Loucy (cell line): ENCODE measurements around the gene C11orf58.

Experiments used
- H2AFZ ChIP-seq: fragments of 200-600 bp; sonication (generic); 2 replicates; pipeline ENCODE4 v1.6.0; 2016; ENCODE audit warnings: antibody characterized with exemption, mild to moderate bottlenecking, low read length, moderate library complexity
- H3F3A ChIP-seq: fragments of 200-600 bp; 2 replicates; pipeline ENCODE4 v1.6.0; 2016; ENCODE audit warnings: antibody characterized with exemption, low read depth, mild to moderate bottlenecking
- H3K27me3 ChIP-seq: fragments of 200-600 bp; sonication (generic); 2 replicates; pipeline ENCODE4 v1.6.1; 2014; ENCODE audit warnings: low read length, mild to moderate bottlenecking; ENCODE audit not compliant: insufficient read depth, poor library complexity, severe bottlenecking
- H3K36me3 ChIP-seq: fragments of 200-600 bp; sonication (generic); 2 replicates; pipeline ENCODE4 v1.6.1; 2016; ENCODE audit warnings: low read length; ENCODE audit not compliant: insufficient read depth
- H3K4me1 ChIP-seq: fragments of 200-600 bp; sonication (generic); 2 replicates; pipeline ENCODE4 v1.5.1; 2014; ENCODE audit warnings: low read length, mild to moderate bottlenecking; ENCODE audit not compliant: insufficient read depth, poor library complexity, severe bottlenecking
- H3K4me2 ChIP-seq: fragments of 200-600 bp; sonication (generic); 2 replicates; pipeline ENCODE4 v1.6.0; 2014; ENCODE audit warnings: antibody characterized with exemption, low read length, low read depth, mild to moderate bottlenecking; ENCODE audit not compliant: poor library complexity, severe bottlenecking
- H3K4me3 ChIP-seq: fragments of 200-600 bp; sonication (generic); 2 replicates; pipeline ENCODE4 v1.5.1; 2014; ENCODE audit warnings: low read length, mild to moderate bottlenecking, mixed read lengths; ENCODE audit not compliant: poor library complexity, severe bottlenecking
- H3K79me2 ChIP-seq: fragments of 200-600 bp; sonication (generic); 2 replicates; pipeline ENCODE4 v1.6.1; 2014; ENCODE audit warnings: low read length; ENCODE audit not compliant: insufficient read depth
- H3K9ac ChIP-seq: fragments of 200-600 bp; sonication (generic); 2 replicates; pipeline ENCODE4 v1.6.0; 2014; ENCODE audit warnings: mild to moderate bottlenecking, low read depth, low read length, moderate library complexity; ENCODE audit not compliant: poor library complexity, severe bottlenecking
- H3K9me2 ChIP-seq: fragments of 200-600 bp; sonication (generic); replicated peaks from 2 replicates; pipeline ENCODE4 v1.6.1; 2016; ENCODE audit warnings: low read depth, low read length, mixed read lengths
- H3K9me3 ChIP-seq: fragments of 200-600 bp; sonication (generic); 2 replicates; pipeline ENCODE4 v1.6.1; 2014; ENCODE audit warnings: mild to moderate bottlenecking, antibody characterized with exemption, low read length, low read depth; ENCODE audit not compliant: insufficient read depth
- H4K20me1 ChIP-seq: fragments of 200-600 bp; sonication (generic); 2 replicates; pipeline ENCODE4 v1.6.0; 2014; ENCODE audit warnings: antibody characterized with exemption, low read length, mild to moderate bottlenecking; ENCODE audit not compliant: insufficient read depth, poor library complexity, severe bottlenecking
- EZH2phosphoT487 ChIP-seq: fragments of 200-600 bp; IDR thresholded peaks from 2 replicates; pipeline ENCODE4 v1.6.1; 2018; ENCODE audit warnings: antibody characterized with exemption, mild to moderate bottlenecking, moderate library complexity, borderline replicate concordance
- TF ChIP-seq, protein P1 (sequence below): fragments of 200-600 bp; sonication (generic); conservative IDR thresholded peaks from 2 replicates; pipeline ENCODE4 v1.5.1; 2014; ENCODE audit warnings: mild to moderate bottlenecking, antibody characterized with exemption, low read length

The C11orf58 gene

DNA sequence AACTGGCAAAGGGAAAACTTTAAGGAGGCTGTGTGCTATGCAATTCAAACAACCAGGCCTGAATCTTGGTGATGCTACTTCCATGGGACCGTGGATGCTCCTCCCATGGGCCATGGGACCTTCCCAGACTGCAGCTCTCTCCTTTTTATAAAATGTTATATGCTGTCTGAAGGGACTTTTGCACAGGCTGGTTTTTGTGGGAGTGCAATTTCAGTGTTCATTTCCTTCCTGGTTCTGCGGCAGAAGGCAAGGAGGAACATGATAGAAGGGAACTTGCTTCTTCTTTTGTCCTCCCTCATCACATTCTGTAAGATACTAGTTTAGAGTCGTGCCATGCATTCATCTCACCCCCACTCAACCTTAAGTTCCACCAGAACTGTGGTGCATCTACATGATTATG is 68.9 kb downstream of the C11orf58 start:
- H3F3A ChIP-seq = no peaks in the 10 kb centered on the region
- no peaks in the 10 kb centered on the region for H3K36me3 ChIP-seq
- H3K4me3 ChIP-seq = no peak overlapping the region
- H3K9me2 ChIP-seq = no peaks in the 10 kb centered on the region
- no peak overlapping the region for H3K4me2 ChIP-seq
- H3K9me3 ChIP-seq = no peaks in the 10 kb centered on the region
- no peak overlapping the region for H3K9ac ChIP-seq
- TF ChIP-seq, protein P1, sequence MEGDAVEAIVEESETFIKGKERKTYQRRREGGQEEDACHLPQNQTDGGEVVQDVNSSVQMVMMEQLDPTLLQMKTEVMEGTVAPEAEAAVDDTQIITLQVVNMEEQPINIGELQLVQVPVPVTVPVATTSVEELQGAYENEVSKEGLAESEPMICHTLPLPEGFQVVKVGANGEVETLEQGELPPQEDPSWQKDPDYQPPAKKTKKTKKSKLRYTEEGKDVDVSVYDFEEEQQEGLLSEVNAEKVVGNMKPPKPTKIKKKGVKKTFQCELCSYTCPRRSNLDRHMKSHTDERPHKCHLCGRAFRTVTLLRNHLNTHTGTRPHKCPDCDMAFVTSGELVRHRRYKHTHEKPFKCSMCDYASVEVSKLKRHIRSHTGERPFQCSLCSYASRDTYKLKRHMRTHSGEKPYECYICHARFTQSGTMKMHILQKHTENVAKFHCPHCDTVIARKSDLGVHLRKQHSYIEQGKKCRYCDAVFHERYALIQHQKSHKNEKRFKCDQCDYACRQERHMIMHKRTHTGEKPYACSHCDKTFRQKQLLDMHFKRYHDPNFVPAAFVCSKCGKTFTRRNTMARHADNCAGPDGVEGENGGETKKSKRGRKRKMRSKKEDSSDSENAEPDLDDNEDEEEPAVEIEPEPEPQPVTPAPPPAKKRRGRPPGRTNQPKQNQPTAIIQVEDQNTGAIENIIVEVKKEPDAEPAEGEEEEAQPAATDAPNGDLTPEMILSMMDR = no peak
- TF ChIP-seq EZH2phosphoT487 = no peak
- H3K27me3 ChIP-seq = no peaks in the 10 kb centered on the region
- H2AFZ ChIP-seq = no peak overlapping the region
- no peaks in the 10 kb centered on the region for H3K79me2 ChIP-seq
- no peaks in the 10 kb centered on the region for H3K4me1 ChIP-seq
- H4K20me1 ChIP-seq = no peaks in the 10 kb centered on the region
